Stomach smooth muscle (tissue), 2 donors: Measurements from ENCODE around the gene B4GALT3.

Experiments
- H3K27ac ChIP-seq: one replicate; pipeline ENCODE4 v1.7.0; 2013; ENCODE audit warnings: mild to moderate bottlenecking, low read length, inconsistent platforms
- H3K27me3 ChIP-seq, 2 donors: one replicate each; pipeline ENCODE4 v1.7.0; 2013; ENCODE audit warnings: low read length in 2 of 2; ENCODE audit not compliant: insufficient read depth in 2 of 2, control insufficient read depth in 1 of 2
- H3K36me3 ChIP-seq, 2 donors: one replicate each; pipeline ENCODE4 v1.7.0; 2013; ENCODE audit warnings: low read length in 2 of 2; ENCODE audit not compliant: control insufficient read depth in 2 of 2, insufficient read depth in 2 of 2
- H3K4me1 ChIP-seq: one replicate; pipeline ENCODE4 v1.7.0; 2013; ENCODE audit warnings: low read length; ENCODE audit not compliant: control insufficient read depth, insufficient read depth
- H3K4me3 ChIP-seq, 2 donors: one replicate each; pipeline ENCODE4 v1.7.0; 2013; ENCODE audit warnings: low read length in 2 of 2
- H3K9ac ChIP-seq, 2 donors: one replicate each; pipeline ENCODE4 v1.7.0; 2013; ENCODE audit warnings: low read length in 2 of 2, mild to moderate bottlenecking in 1 of 2
- H3K9me3 ChIP-seq, 2 donors: one replicate each; pipeline ENCODE4 v1.7.0; 2013; ENCODE audit warnings: low read length in 2 of 2; ENCODE audit not compliant: control insufficient read depth in 2 of 2
- donor health status: healthy.
- donor health status: Pancreatic carcinoma.

Gene B4GALT3

GRCh38 chr1:161171696-161172095, 5.6 kb downstream of the B4GALT3 start:
- peak overlapping the region; percentile 18 for H3K27ac ChIP-seq
- no peaks in the 10 kb centered on the region for H3K27me3 ChIP-seq
- H3K4me3 ChIP-seq = no peak overlapping the region
- H3K36me3 ChIP-seq = peaks cover 47 to 51% of the 10 kb centered on the region in 2 donors
- H3K4me1 ChIP-seq = peaks cover 33% of the 10 kb centered on the region
- no peaks in the 10 kb centered on the region for H3K9me3 ChIP-seq
- peak overlapping the region in 1 of 2 donors; percentile 13 for H3K9ac ChIP-seq

GRCh38 chr1:161171191-161171590, 6.1 kb downstream of the B4GALT3 start:
- peaks cover 47 to 51% of the 10 kb centered on the region in 2 donors for H3K36me3 ChIP-seq
- no peaks in the 10 kb centered on the region for H3K27me3 ChIP-seq
- no peak overlapping the region for H3K27ac ChIP-seq
- H3K4me3 ChIP-seq = no peak overlapping the region
- H3K4me1 ChIP-seq = peaks cover 29% of the 10 kb centered on the region
- no peaks in the 10 kb centered on the region for H3K9me3 ChIP-seq
- H3K9ac ChIP-seq = peak overlapping the region in 1 of 2 donors; percentile 13

GRCh38 chr1:161168906-161169305, 8.4 kb downstream of the B4GALT3 start:
- no peak overlapping the region for H3K9ac ChIP-seq
- H3K27ac ChIP-seq = no peak overlapping the region
- H3K4me1 ChIP-seq = peaks cover 35% of the 10 kb centered on the region
- H3K27me3 ChIP-seq = no peaks in the 10 kb centered on the region
- H3K36me3 ChIP-seq = peaks cover 40 to 46% of the 10 kb centered on the region in 2 donors
- no peak overlapping the region for H3K4me3 ChIP-seq
- H3K9me3 ChIP-seq = no peaks in the 10 kb centered on the region

GRCh38 chr1:161166669-161167548, 10.4 kb downstream of the B4GALT3 start:
- Histone ChIP-seq H3K4me3 (peak overlapping the region; percentile 92 to 95), H3K9ac (peak overlapping the region; percentile 87 to 95), H3K27ac (peak overlapping the region; percentile 89), H3K36me3 (peaks cover 27 to 49% of the 10 kb centered on the region in 2 donors), H3K27me3 (no peaks in the 10 kb centered on the region), H3K4me1 (peaks cover 31% of the 10 kb centered on the region), H3K9me3 (no peaks in the 10 kb centered on the region)

- H3K27me3 ChIP-seq = no peaks in the 10 kb centered on the region
- peak within 1 kb of the TSS; percentile 92 to 95 for H3K4me3 ChIP-seq
- H3K36me3 ChIP-seq = peaks cover 18 to 44% of the 10 kb centered on the region in 2 donors
- peaks cover 36% of the 10 kb centered on the region for H3K4me1 ChIP-seq
- peak within 1 kb of the TSS; percentile 87 to 95 for H3K9ac ChIP-seq
- peak within 1 kb of the TSS; percentile 89 for H3K27ac ChIP-seq
- no peaks in the 10 kb centered on the region for H3K9me3 ChIP-seq
Observed at GRCh38 chr1:161165742-161166668, 11.3 kb downstream of the B4GALT3 start, which contains the start of gene PPOX. PPOX (plus strand) TSS chr1:161166426; CDS start chr1:161166848, 422 bp downstream.

- no peaks in the 10 kb centered on the region for H3K9me3 ChIP-seq
- no peaks in the 10 kb centered on the region for H3K27me3 ChIP-seq
- peak overlapping the region; percentile 81 to 95 for H3K9ac ChIP-seq
- H3K4me1 ChIP-seq = peaks cover 45% of the 10 kb centered on the region
- peak overlapping the region; percentile 92 to 95 for H3K4me3 ChIP-seq
- H3K36me3 ChIP-seq = peaks cover 11 to 37% of the 10 kb centered on the region in 2 donors
- peak overlapping the region; percentile 89 for H3K27ac ChIP-seq
Observed at GRCh38 chr1:161164901-161165610, 12.3 kb downstream of the B4GALT3 start.

GRCh38 chr1:161163793-161164192, 13.5 kb downstream of the B4GALT3 start:
- Histone ChIP-seq H3K27me3 (no peaks in the 10 kb centered on the region), H3K4me3 (no peak overlapping the region), H3K4me1 (peaks cover 53% of the 10 kb centered on the region), H3K36me3 (peaks cover 3 to 27% of the 10 kb centered on the region in 2 donors), H3K9me3 (no peaks in the 10 kb centered on the region), H3K9ac (no peak overlapping the region), H3K27ac (no peak overlapping the region)

- Histone ChIP-seq H3K9ac (no peak overlapping the region), H3K4me1 (peaks cover 54% of the 10 kb centered on the region), H3K9me3 (no peaks in the 10 kb centered on the region), H3K4me3 (no peak overlapping the region), H3K27ac (no peak overlapping the region), H3K27me3 (no peaks in the 10 kb centered on the region), H3K36me3 (peaks cover 0 to 33% of the 10 kb centered on the region in 2 donors)
Observed at GRCh38 chr1:161162806-161163205, 14.5 kb downstream of the B4GALT3 start.

GRCh38 chr1:161162052-161162451, 15.3 kb downstream of the B4GALT3 start:
- H3K9ac ChIP-seq = no peak overlapping the region
- no peaks in the 10 kb centered on the region for H3K9me3 ChIP-seq
- H3K27ac ChIP-seq = no peak overlapping the region
- peaks cover 6 to 38% of the 10 kb centered on the region in 2 donors for H3K36me3 ChIP-seq
- no peak overlapping the region for H3K4me3 ChIP-seq
- H3K27me3 ChIP-seq = no peaks in the 10 kb centered on the region
- H3K4me1 ChIP-seq = peaks cover 46% of the 10 kb centered on the region

GRCh38 chr1:161161652-161162051, 15.7 kb downstream of the B4GALT3 start:
- Histone ChIP-seq H3K27me3 (no peaks in the 10 kb centered on the region), H3K4me3 (no peak overlapping the region), H3K4me1 (peaks cover 42% of the 10 kb centered on the region), H3K36me3 (peaks cover 9 to 40% of the 10 kb centered on the region in 2 donors), H3K9me3 (no peaks in the 10 kb centered on the region), H3K27ac (no peak overlapping the region), H3K9ac (no peak overlapping the region)
